ENCODE measurements around the gene ITGB5.

Gene ITGB5

DNA sequence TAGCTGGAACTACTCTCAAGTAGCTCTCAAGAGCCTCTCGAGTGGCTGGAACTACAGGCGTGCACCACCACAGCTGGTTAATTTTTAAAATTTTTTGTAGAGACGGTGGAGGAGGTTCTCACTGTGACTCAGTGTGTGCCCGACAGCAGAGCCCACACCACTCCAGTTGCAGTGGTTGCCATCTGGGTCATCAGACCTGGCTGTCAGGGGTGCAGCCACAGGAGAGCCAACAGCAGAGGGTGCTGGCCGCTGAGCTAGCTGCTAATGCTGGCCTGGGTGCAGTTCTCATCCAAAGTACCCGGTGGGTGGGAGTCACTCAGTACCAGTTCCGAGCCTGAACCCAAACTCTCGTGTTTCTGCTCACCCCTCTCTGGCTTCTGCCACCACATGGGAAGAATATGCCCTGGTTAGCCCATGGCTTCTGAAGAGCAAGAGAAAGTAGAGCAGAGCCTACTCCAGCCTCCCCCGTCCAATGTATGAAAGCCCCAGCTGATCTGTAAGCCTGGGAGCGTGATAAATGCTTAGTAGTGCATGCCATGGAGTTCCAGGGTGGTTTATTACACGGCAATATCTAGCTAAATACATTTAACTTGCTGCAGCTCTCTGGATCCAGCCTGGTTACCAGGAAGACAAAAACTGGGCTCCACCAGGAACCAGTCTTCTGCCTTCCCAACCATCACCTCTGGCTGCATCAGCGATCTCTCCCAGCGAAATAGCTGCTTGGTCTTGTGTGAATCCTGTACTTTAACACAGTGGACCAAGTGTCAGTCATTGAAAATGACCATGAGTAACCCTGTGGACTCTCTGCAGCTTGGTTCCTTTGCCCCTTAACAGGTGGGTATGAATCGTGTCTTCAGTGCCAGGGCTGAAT, 139.8 kb downstream of the ITGB5 start:
- DNase-seq: no peak

DNA sequence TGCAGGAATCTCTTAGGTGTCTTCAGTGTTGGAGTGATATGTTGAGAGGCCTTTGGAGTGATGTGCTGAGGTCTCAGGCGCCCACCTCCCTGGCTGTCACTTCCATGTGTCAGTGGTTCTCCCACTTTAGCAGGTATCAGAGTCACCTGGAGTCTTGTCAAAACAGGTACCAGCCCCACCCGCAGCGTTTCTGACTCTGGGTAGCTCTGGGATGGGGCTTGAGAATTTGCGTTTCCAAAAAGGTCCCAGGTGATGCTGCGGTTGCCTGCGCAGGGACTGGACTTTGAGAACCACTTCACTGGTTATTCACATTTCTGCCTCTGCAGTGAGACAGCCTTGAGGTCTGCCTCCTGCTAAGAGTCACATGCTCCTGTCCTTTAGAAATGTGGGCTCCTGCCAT, 141.4 kb downstream of the ITGB5 start:
- no peak for DNase-seq

- no peak for DNase-seq
These were observed 146.1 kb downstream of the ITGB5 start for GRCh38 chr3:124741027-124741426.

DNA sequence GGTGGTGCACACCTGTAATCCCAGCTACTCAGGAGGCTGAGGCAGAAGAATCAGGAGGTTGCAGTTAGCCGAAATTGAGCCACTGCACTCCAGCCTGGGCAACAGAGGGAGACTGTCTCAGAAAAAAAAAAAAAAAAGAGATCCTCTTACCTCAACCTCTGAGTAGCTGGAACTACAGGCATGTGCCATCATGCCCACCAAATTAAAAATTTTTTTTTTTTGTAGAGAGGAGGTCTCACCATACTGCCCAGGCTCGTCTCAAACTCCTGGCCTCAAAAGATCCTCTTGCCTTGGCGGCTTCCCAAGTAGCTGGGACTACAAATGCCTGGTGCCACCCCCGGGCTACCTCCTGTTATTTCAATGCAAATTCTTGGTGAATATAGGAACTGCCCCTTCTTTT, 155.4 kb downstream of the ITGB5 start:
- no peak for DNase-seq

GRCh38 chr3:124730941-124731297, 156.2 kb downstream of the ITGB5 start:
- DNase-seq: no peak

DNA sequence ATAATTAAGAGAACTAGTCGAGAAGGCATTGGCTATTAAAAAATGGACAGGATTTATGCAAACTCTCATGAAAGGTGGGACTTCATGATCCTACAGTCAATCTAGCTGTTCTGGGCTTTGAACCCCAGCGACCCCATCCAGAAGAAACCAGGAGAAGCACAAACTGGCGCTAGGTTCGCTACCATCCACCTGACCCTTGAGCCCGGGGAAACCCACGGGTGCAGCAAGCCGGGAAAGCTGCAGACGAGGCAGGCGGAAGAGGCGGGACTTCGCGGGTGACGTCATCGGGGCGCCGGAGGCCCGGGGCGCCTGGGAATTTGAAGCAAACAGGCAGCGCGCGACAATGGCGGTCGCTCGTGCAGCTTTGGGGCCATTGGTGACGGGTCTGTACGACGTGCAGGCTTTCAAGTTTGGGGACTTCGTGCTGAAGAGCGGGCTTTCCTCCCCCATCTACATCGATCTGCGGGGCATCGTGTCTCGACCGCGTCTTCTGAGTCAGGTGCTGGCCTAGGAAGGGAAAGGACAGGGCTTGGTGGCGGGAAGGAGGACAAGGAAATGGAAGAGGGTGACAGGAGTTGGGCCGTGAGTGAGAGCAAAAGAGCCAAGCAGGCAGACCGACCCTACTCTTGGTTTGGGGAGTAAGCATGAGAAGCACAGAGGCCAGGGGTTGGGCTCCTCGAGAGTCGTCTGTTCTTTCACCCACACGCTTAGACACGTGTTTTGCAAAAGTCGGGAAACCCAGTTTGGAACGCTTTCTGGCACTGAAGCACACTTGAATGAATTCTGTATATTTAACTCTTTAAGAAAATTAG, 156.8 kb downstream of the ITGB5 start, which contains the start of gene UMPS:
Gene UMPS, plus strand, starts transcription at position 324 of the 812 bp plus-strand sequence. Its CDS starts 20 bp downstream, at position 344.
- peak; percentile 91 to 94 for DNase-seq

DNA sequence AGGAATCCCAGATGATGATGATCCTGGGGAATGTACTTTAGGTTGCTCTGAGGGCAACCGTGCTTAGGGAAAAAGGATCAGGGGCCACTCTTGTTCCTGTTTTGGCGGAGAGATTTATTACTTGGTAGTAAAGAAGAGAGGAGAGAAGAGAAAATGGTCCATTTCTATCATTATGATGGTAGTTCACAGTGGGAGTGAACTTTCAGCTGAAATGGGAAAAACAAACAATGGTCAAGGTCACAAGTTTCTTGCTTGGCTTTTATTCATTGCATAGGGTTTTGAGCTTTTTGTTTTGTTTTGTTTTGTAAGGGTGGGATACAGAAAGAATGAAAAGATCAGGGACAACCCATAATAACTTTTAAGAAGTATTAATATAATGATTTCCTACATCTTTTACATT, 164.6 kb downstream of the ITGB5 start:
- no peak for DNase-seq

GRCh38 chr3:124714223-124714853, 172.8 kb downstream of the ITGB5 start:
- DNase-seq: no peak
